ENCODE data around the gene YY1.

Gene YY1

GRCh38 chr14:100332071-100332639, 93.2 kb downstream of the YY1 start:
- TF ChIP-seq SIN3A (IDR thresholded peaks at IDR 0.05; ENCODE audit: borderline replicate concordance, insufficient read depth, low read length): no peak
- TF ChIP-seq REST (IDR thresholded peaks at IDR 0.05; ENCODE audit: insufficient read depth in 1 of 2, low read depth in 2 of 2, low read length in 2 of 2): no peak
- no peak for TF ChIP-seq TAF1 (IDR thresholded peaks at IDR 0.05; ENCODE audit: borderline replicate concordance, insufficient read depth, low read length)

Measured in PFSK-1 (cell line).